Kidney (tissue), 14 donors: Measurements from ENCODE around the gene SUGCT. TPM values are rescaled to one million over a fixed set of nuclear protein-coding genes. Genes with fewer than 3 reads are reported as not detected.

Source experiments
- DNase-seq, 5 donors: peaks; one replicate each; pipeline ENCODE4 v3.0.0-alpha.2; 2013 to 2020
- FAIRE-seq: peaks from 2 replicates; lab custom pipeline; 2012; peaks lifted over from hg19 to GRCh38; lab: Jason Lieb, UNC
- H3K27ac ChIP-seq, 2 donors: one replicate each; pipeline ENCODE4 v1.7.0; 2013; ENCODE audit warnings: low read depth in 2 of 2, low read length in 2 of 2, inconsistent platforms in 1 of 2
- H3K27me3 ChIP-seq: one replicate; pipeline ENCODE4 v1.7.1; 2013; ENCODE audit warnings: low read length, inconsistent platforms; ENCODE audit not compliant: control insufficient read depth, insufficient read depth
- H3K36me3 ChIP-seq, 3 donors: one replicate each; pipeline versions ENCODE4 v1.7.0 to v1.7.1; 2013; ENCODE audit warnings: low read length in 3 of 3, control low read depth in 1 of 3, inconsistent platforms in 1 of 3; ENCODE audit not compliant: insufficient read depth in 3 of 3, control insufficient read depth in 2 of 3
- H3K4me1 ChIP-seq, 3 donors: one replicate each; pipeline versions ENCODE4 v1.7.0 to v1.7.1; 2013; ENCODE audit warnings: low read length in 3 of 3, inconsistent platforms in 1 of 3, low read depth in 1 of 3; ENCODE audit not compliant: control insufficient read depth in 2 of 3, insufficient read depth in 2 of 3
- H3K4me3 ChIP-seq, 3 donors: one replicate each; pipeline versions ENCODE4 v1.7.0 to v1.8.1; 2013; ENCODE audit warnings: low read length in 3 of 3, control low read depth in 1 of 3, inconsistent platforms in 1 of 3
- H3K9ac ChIP-seq, 3 donors: one replicate each; pipeline versions ENCODE4 v1.7.0 to v1.7.1; 2013; ENCODE audit warnings: low read length in 3 of 3, control low read depth in 1 of 3, inconsistent platforms in 1 of 3
- H3K9me3 ChIP-seq, 3 donors: one replicate each; pipeline versions ENCODE4 v1.7.0 to v1.7.1; 2013; ENCODE audit warnings: low read length in 3 of 3, control low read depth in 1 of 3, inconsistent platforms in 1 of 3; ENCODE audit not compliant: control insufficient read depth in 2 of 3, insufficient read depth in 1 of 3
- CTCF ChIP-seq: IDR thresholded peaks from 3 replicates; pipeline ENCODE4 v1.5.1; 2012; ENCODE audit warnings: mild to moderate bottlenecking, moderate library complexity, borderline replicate concordance; ENCODE audit not compliant: insufficient read depth; ENCODE audit errors: extremely low read depth
- intact Hi-C: fragments of 100-400 bp; cut with DNase I; formaldehyde crosslinking; loops from one replicate; pipeline ENCODE4 v1.11.1; 2022
- polyA plus RNA-seq: library from polyadenylated mRNA; stranded (reverse); fragments of 350-450 nt; fragmentation: Illumina TruSeq; extraction: RNeasy Lipid Tissue Mini Kit (QIAGEN cat#74804); gene quantifications from one replicate; pipeline ENCODE4 v1.2.3, GENCODE V29; 2014; ENCODE audit warnings: low read depth, low replicate concordance; ENCODE audit not compliant: insufficient read depth
- total RNA-seq: library from RNA; stranded (reverse); fragmentation: NEBNext Ultra II Directional; extraction: Animal tissue kit (Norgen Biotek cat#: 25700); gene quantifications from one replicate; pipeline ENCODE4 v1.2.1, GENCODE V29; 2021
- donor health status: control.
- donor health status: control.
- donor health status: control.
- donor health status: control.
- donor health status: control.
- donor health status: DM: yes; HTN: yes; CAD: no.
- donor health status: Normal renal cell carcinoma (clear cell type).

The SUGCT gene
- total and polyA plus RNA-seq, 2 donors from 2014 or later, result 7.6 to 45.1 TPM

GRCh38 chr7:40782836-40783235, 648.0 kb downstream of the SUGCT start:
- H3K27ac ChIP-seq, result no peak overlapping the region
- no peaks in the 10 kb centered on the region for H3K36me3 ChIP-seq
- H3K27me3 ChIP-seq, result no peaks in the 10 kb centered on the region
- FAIRE-seq, result no peak
- H3K9ac ChIP-seq, result no peak overlapping the region
- intact Hi-C loops, result no loop called here
- no peak overlapping the region for H3K4me3 ChIP-seq
- no peaks in the 10 kb centered on the region for H3K4me1 ChIP-seq
- DNase-seq, result no peak
- no peak for TF ChIP-seq CTCF
- H3K9me3 ChIP-seq, result no peaks in the 10 kb centered on the region

DNA sequence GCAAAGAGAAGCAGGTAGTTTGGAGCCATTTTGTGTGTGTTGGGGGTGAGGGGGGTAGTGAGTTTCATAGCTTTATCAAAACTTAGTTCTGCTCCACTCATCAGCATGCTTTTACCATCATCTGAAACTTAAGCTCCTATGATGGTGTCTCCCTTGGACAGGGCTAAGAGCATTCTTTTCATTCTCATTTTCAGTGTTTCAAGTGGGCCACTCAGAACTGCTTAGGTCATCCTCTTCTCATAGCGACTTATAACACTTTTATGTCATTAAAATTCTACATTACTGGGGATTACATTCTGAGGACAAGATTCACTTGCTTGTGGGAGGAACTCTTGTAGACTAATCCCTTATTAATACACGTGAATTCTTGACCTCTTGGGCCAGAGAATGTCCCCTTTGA, 649.4 kb downstream of the SUGCT start:
- Histone ChIP-seq H3K36me3 (no peaks in the 10 kb centered on the region), H3K27ac (no peak overlapping the region), H3K27me3 (no peaks in the 10 kb centered on the region), H3K4me3 (no peak overlapping the region), H3K9ac (no peak overlapping the region), H3K9me3 (no peaks in the 10 kb centered on the region), H3K4me1 (no peaks in the 10 kb centered on the region)
- intact Hi-C loops, result no loop called here
- DNase-seq (no peak), FAIRE-seq (no peak)
- no peak for TF ChIP-seq CTCF

DNA sequence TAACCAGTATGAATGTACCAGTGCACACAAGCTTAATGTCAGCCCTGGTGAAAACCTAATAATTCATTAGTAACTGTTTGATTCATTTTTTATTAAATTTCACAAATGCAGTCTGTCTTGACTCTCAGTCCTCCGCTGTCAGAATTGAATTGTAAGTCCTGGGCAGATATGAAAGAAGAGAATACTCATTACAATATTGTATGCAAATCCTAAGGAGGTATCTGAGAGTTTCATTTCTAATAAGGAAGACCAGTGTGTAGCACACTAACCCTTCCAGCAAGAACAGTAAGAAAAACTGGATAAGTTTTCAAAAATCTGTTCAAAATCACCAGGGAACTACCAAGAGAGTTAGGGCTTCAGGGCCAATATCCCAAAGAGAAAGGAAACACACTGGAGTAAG, 652.1 kb downstream of the SUGCT start:
- intact Hi-C loops, result no loop called here
- DNase-seq (no peak), FAIRE-seq (no peak)
- Histone ChIP-seq H3K9me3 (no peaks in the 10 kb centered on the region), H3K36me3 (no peaks in the 10 kb centered on the region), H3K9ac (no peak overlapping the region), H3K27ac (no peak overlapping the region), H3K27me3 (no peaks in the 10 kb centered on the region), H3K4me3 (no peak overlapping the region), H3K4me1 (no peaks in the 10 kb centered on the region)
- TF ChIP-seq CTCF, result no peak

GRCh38 chr7:40793132-40793531, 658.3 kb downstream of the SUGCT start:
- Histone ChIP-seq H3K4me1 (no peaks in the 10 kb centered on the region), H3K9me3 (no peaks in the 10 kb centered on the region), H3K27ac (no peak overlapping the region), H3K27me3 (no peaks in the 10 kb centered on the region), H3K4me3 (no peak overlapping the region), H3K9ac (no peak overlapping the region), H3K36me3 (no peaks in the 10 kb centered on the region)
- TF ChIP-seq CTCF, result no peak
- DNase-seq, result no peak
- FAIRE-seq, result no peak
- intact Hi-C loops, result no loop called here
